Measurements from ENCODE around the gene LPAR6. TPM values are rescaled to one million over a fixed set of nuclear protein-coding genes. Genes with fewer than 3 reads are reported as not detected.

The LPAR6 gene
- total RNA-seq, 4 donors from 2014 or later: 7.8 to 14.2 (median 8.8) TPM

DNA sequence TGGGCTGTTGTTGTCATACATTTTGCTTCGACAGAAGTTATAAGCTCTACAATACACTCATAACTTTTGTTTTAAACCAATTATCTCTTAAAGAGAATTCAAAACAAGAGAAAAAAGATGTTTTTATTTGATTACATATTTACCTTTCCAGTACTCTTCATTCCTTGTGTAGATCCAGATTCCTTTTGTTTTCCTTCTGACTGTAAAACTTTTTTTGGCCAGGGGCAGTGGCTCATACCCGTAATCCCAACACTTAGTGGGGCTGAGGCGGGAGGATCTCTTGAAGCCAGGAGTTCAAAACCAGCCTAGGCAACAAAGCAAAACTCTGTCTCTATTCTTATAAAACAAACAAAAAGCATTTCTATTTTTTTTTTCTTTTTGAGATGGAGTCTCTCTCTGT, 21.7 kb downstream of the LPAR6 start:
- H3K36me3 ChIP-seq: peaks cover 14 to 41% (median 25%) of the 10 kb centered on the region in 4 donors
- 99% methylated on average over 3 of the region's 3 CpGs for WGBS
- no peak for DNase-seq (ENCODE audit: extremely low spot score)
- intact Hi-C loops (cut with DNase I): no loop called here
- no peak overlapping the region for H3K4me3 ChIP-seq
- TF ChIP-seq, protein P1, sequence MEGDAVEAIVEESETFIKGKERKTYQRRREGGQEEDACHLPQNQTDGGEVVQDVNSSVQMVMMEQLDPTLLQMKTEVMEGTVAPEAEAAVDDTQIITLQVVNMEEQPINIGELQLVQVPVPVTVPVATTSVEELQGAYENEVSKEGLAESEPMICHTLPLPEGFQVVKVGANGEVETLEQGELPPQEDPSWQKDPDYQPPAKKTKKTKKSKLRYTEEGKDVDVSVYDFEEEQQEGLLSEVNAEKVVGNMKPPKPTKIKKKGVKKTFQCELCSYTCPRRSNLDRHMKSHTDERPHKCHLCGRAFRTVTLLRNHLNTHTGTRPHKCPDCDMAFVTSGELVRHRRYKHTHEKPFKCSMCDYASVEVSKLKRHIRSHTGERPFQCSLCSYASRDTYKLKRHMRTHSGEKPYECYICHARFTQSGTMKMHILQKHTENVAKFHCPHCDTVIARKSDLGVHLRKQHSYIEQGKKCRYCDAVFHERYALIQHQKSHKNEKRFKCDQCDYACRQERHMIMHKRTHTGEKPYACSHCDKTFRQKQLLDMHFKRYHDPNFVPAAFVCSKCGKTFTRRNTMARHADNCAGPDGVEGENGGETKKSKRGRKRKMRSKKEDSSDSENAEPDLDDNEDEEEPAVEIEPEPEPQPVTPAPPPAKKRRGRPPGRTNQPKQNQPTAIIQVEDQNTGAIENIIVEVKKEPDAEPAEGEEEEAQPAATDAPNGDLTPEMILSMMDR (IDR thresholded peaks at IDR 0.05): no peak
- TF ChIP-seq POLR2A (IDR thresholded peaks at IDR 0.05; ENCODE audit: low read depth) (no peak), POLR2AphosphoS5 (IDR thresholded peaks at IDR 0.05) (no peak), EP300 (IDR thresholded peaks at IDR 0.05) (no peak)
- peaks cover 0 to 11% (median 7%) of the 10 kb centered on the region in 4 donors for H3K9me3 ChIP-seq
- H3K27me3 ChIP-seq: no peaks in the 10 kb centered on the region
- H3K4me1 ChIP-seq: no peaks in the 10 kb centered on the region
- H3K27ac ChIP-seq (replicated peaks in 1 of 4): no peak overlapping the region

DNA sequence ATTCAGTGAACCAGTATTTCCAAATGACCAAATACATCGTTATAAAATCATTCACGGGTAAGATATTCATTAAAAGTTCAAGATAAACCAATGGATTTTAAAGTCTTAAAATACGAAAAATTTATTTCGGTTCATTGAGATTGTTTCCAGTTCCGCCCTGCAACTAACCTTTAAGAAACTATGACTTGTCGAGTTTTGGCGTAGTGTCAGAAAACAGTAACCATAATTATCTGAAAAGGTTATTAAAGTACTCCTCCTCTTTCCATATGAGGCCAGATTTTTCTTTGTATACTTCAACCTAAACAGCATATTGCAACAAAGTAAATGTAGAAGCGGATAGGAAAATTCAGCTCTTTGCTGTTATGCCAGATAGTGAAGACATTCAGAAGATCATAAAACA, 26.1 kb downstream of the LPAR6 start:
- Histone ChIP-seq H3K4me3 (no peak overlapping the region), H3K36me3 (peaks cover 0 to 18% (median 9%) of the 10 kb centered on the region in 4 donors), H3K9me3 (peaks cover 0 to 6% (median 4%) of the 10 kb centered on the region in 4 donors), H3K27me3 (no peaks in the 10 kb centered on the region), H3K27ac (replicated peaks in 1 of 4) (no peak overlapping the region), H3K4me1 (no peaks in the 10 kb centered on the region)
- intact Hi-C loops (cut with DNase I): no loop called here
- no peak for TF ChIP-seq POLR2AphosphoS5 (IDR thresholded peaks at IDR 0.05)
- TF ChIP-seq EP300 (IDR thresholded peaks at IDR 0.05): no peak
- TF ChIP-seq, protein P1 (IDR thresholded peaks at IDR 0.05): no peak
- no peak for TF ChIP-seq POLR2A (IDR thresholded peaks at IDR 0.05; ENCODE audit: low read depth)
- no peak for DNase-seq (ENCODE audit: extremely low spot score)
- 92% methylated on average over 8 of the region's 8 CpGs for WGBS

DNA sequence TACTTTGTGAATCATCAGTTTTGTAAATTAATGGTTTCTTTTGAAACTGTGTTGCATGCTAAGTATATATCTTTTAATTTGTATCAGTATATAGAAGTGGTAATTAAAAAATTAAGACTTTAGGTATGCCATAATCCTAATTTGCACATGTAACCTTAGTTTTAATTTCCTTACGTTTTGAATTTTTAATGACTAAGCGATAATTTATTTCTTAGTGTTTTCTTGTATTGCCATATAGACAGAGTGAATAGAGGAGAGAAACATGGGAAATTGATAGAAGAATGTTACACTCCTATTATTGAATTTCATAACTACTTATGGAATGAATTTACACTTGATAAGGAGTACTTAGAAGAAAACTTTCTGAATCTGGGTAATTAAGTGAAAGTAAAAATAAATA, 29.5 kb downstream of the LPAR6 start:
- Histone ChIP-seq H3K27ac (replicated peaks in 1 of 4) (no peak overlapping the region), H3K27me3 (no peaks in the 10 kb centered on the region), H3K4me1 (no peaks in the 10 kb centered on the region), H3K4me3 (no peak overlapping the region), H3K9me3 (no peaks in the 10 kb centered on the region), H3K36me3 (peaks cover 0 to 32% (median 14%) of the 10 kb centered on the region in 4 donors)
- intact Hi-C loops (cut with DNase I): no loop called here
- no peak for TF ChIP-seq POLR2AphosphoS5 (IDR thresholded peaks at IDR 0.05)
- TF ChIP-seq POLR2A (IDR thresholded peaks at IDR 0.05; ENCODE audit: low read depth): no peak
- TF ChIP-seq, protein P1 (IDR thresholded peaks at IDR 0.05): no peak
- no peak for TF ChIP-seq EP300 (IDR thresholded peaks at IDR 0.05)
- WGBS: 96% methylated on average over 2 of the region's 2 CpGs
- no peak for DNase-seq (ENCODE audit: extremely low spot score)

DNA sequence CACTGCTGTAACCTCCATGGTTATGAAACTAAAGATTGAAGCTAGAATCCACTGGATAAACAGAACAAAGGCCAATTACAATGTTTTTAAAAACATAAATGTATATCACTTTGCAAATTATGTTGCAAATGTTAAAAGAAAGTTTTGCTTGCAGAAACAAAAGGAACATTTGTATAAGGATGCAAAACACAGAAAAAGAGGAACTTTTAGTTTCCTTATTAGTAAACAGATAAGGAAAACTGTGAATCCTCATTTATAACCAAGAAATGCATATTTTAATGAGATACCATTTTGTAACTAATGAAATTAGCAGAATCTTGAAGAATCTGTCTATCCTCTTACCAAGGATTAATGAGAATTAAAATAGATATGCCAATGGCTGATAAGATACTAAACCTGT, 32.3 kb downstream of the LPAR6 start:
- intact Hi-C loops (cut with DNase I): no loop called here
- no peak for DNase-seq (ENCODE audit: extremely low spot score)
- Histone ChIP-seq H3K27me3 (no peaks in the 10 kb centered on the region), H3K4me3 (no peak overlapping the region), H3K27ac (replicated peaks in 1 of 4) (no peak overlapping the region), H3K9me3 (no peaks in the 10 kb centered on the region), H3K36me3 (peaks cover 0 to 56% (median 18%) of the 10 kb centered on the region in 4 donors), H3K4me1 (no peaks in the 10 kb centered on the region)
- TF ChIP-seq POLR2A (IDR thresholded peaks at IDR 0.05; ENCODE audit: low read depth): no peak
- TF ChIP-seq EP300 (IDR thresholded peaks at IDR 0.05): no peak
- TF ChIP-seq, protein P1 (IDR thresholded peaks at IDR 0.05): no peak
- no peak for TF ChIP-seq POLR2AphosphoS5 (IDR thresholded peaks at IDR 0.05)

DNA sequence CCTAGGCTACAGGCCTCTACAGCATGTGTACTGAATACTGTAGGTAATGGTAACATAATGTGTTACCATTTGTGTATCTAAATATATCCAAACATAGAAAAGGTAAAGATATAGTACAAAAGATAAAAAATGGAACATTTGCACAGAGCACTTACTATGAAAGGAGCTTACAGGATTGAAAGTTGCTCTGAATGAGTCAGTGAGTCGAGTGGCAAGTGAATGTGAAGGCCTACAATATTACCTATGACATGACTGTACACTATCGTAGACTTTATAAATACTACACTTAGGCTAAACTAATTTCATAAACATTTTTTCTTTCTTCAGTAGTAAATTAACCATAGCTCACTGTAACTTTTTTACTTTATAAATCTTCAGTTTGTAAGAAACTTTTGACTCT, 35.1 kb downstream of the LPAR6 start:
- intact Hi-C loops (cut with DNase I): no loop called here
- H3K36me3 ChIP-seq: peaks cover 0 to 67% (median 32%) of the 10 kb centered on the region in 4 donors
- no peak overlapping the region for H3K4me3 ChIP-seq
- 83% methylated on average over 2 of the region's 2 CpGs for WGBS
- H3K9me3 ChIP-seq: no peaks in the 10 kb centered on the region
- no peaks in the 10 kb centered on the region for H3K27me3 ChIP-seq
- DNase-seq (ENCODE audit: extremely low spot score): no peak
- H3K4me1 ChIP-seq: no peaks in the 10 kb centered on the region
- TF ChIP-seq POLR2A (IDR thresholded peaks at IDR 0.05; ENCODE audit: low read depth) (no peak), EP300 (IDR thresholded peaks at IDR 0.05) (no peak), POLR2AphosphoS5 (IDR thresholded peaks at IDR 0.05) (no peak)
- TF ChIP-seq, protein P1 (IDR thresholded peaks at IDR 0.05): no peak
- no peak overlapping the region for H3K27ac ChIP-seq (replicated peaks in 1 of 4)

All from esophagus muscularis mucosa (tissue), 4 donors.